Measurements from ENCODE around the gene CLASRP. TPM values are rescaled to one million over a fixed set of nuclear protein-coding genes. Genes with fewer than 3 reads are reported as not detected.

The CLASRP gene
- total RNA-seq, 1 donor from 2014 or later, result 133 TPM

GRCh38 chr19:45092747-45093678, 54.2 kb downstream of the CLASRP start, which contains the start of gene PPP1R37:
TSS of gene PPP1R37 (plus strand) at chr19:45093179. CDS start at chr19:45093326, 147 bp downstream.
- H3K4me1 Mint-ChIP-seq, result peaks cover 44% of the 10 kb centered on the region
- peak within 1 kb of the TSS; percentile 99 for H3K27ac Mint-ChIP-seq
- no peaks in the 10 kb centered on the region for H3K27me3 Mint-ChIP-seq (ENCODE audit: low read depth)
- H3K9me3 Mint-ChIP-seq, result no peaks in the 10 kb centered on the region
- peak within 1 kb of the TSS; percentile 81 for H3K4me3 Mint-ChIP-seq
- TF ChIP-seq CTCF (IDR thresholded peaks at IDR 0.05; ENCODE audit: unreplicated experiment), result no peak
- H3K36me3 Mint-ChIP-seq, result peaks cover 5% of the 10 kb centered on the region
- DNase-seq (ENCODE audit: low spot score in 2 of 2, unreplicated experiment in 2 of 2), result peak; percentile 90 to 94

GRCh38 chr19:45094137-45094536, 55.3 kb downstream of the CLASRP start:
- Mint-ChIP-seq H3K4me1 (peaks cover 56% of the 10 kb centered on the region), H3K27me3 (ENCODE audit: low read depth) (no peaks in the 10 kb centered on the region), H3K27ac (peak overlapping the region; percentile 80), H3K36me3 (peaks cover 5% of the 10 kb centered on the region), H3K4me3 (peak overlapping the region; percentile 81), H3K9me3 (no peaks in the 10 kb centered on the region)
- DNase-seq (ENCODE audit: low spot score in 2 of 2, unreplicated experiment in 2 of 2), result no peak
- TF ChIP-seq CTCF (IDR thresholded peaks at IDR 0.05; ENCODE audit: unreplicated experiment), result no peak

- no peak for TF ChIP-seq CTCF (IDR thresholded peaks at IDR 0.05; ENCODE audit: unreplicated experiment)
- Mint-ChIP-seq H3K4me3 (peak overlapping the region; percentile 81), H3K9me3 (no peaks in the 10 kb centered on the region), H3K27ac (peak overlapping the region; percentile 64), H3K36me3 (peaks cover 5% of the 10 kb centered on the region), H3K27me3 (ENCODE audit: low read depth) (no peaks in the 10 kb centered on the region), H3K4me1 (peaks cover 61% of the 10 kb centered on the region)
- no peak for DNase-seq (ENCODE audit: low spot score in 2 of 2, unreplicated experiment in 2 of 2)
Observed at GRCh38 chr19:45094707-45095106, 55.9 kb downstream of the CLASRP start.

GRCh38 chr19:45095496-45096413, 56.9 kb downstream of the CLASRP start:
- H3K27ac Mint-ChIP-seq, result no peak overlapping the region
- H3K4me1 Mint-ChIP-seq, result peaks cover 61% of the 10 kb centered on the region
- no peaks in the 10 kb centered on the region for H3K27me3 Mint-ChIP-seq (ENCODE audit: low read depth)
- H3K9me3 Mint-ChIP-seq, result no peaks in the 10 kb centered on the region
- peaks cover 2% of the 10 kb centered on the region for H3K36me3 Mint-ChIP-seq
- no peak overlapping the region for H3K4me3 Mint-ChIP-seq
- TF ChIP-seq CTCF (IDR thresholded peaks at IDR 0.05; ENCODE audit: unreplicated experiment), result no peak
- DNase-seq (ENCODE audit: low spot score in 2 of 2, unreplicated experiment in 2 of 2), result no peak

GRCh38 chr19:45096700-45097099, 57.9 kb downstream of the CLASRP start:
- Mint-ChIP-seq H3K9me3 (no peaks in the 10 kb centered on the region), H3K27ac (peak overlapping the region; percentile 27), H3K36me3 (no peaks in the 10 kb centered on the region), H3K4me3 (no peak overlapping the region), H3K27me3 (ENCODE audit: low read depth) (no peaks in the 10 kb centered on the region), H3K4me1 (peaks cover 60% of the 10 kb centered on the region)
- no peak for DNase-seq (ENCODE audit: low spot score in 2 of 2, unreplicated experiment in 2 of 2)
- TF ChIP-seq CTCF (IDR thresholded peaks at IDR 0.05; ENCODE audit: unreplicated experiment), result no peak

Data from mesothelial cell of epicardium (in vitro differentiated cells).